DLD1 (cell line): ENCODE results near the gene CACNB3.
"Not testable (repeated sequence)": the region's sequence is repeated elsewhere in the genome, so short reads cannot be mapped to it uniquely, and the experiment has no call there.

Source experiments
- in situ Hi-C: cut with HindIII; loops from 2 replicates; pipeline ENCODE4 v1.10.0; 2017; ENCODE audit warnings: low sequenced_read_pairs

Gene CACNB3

DNA sequence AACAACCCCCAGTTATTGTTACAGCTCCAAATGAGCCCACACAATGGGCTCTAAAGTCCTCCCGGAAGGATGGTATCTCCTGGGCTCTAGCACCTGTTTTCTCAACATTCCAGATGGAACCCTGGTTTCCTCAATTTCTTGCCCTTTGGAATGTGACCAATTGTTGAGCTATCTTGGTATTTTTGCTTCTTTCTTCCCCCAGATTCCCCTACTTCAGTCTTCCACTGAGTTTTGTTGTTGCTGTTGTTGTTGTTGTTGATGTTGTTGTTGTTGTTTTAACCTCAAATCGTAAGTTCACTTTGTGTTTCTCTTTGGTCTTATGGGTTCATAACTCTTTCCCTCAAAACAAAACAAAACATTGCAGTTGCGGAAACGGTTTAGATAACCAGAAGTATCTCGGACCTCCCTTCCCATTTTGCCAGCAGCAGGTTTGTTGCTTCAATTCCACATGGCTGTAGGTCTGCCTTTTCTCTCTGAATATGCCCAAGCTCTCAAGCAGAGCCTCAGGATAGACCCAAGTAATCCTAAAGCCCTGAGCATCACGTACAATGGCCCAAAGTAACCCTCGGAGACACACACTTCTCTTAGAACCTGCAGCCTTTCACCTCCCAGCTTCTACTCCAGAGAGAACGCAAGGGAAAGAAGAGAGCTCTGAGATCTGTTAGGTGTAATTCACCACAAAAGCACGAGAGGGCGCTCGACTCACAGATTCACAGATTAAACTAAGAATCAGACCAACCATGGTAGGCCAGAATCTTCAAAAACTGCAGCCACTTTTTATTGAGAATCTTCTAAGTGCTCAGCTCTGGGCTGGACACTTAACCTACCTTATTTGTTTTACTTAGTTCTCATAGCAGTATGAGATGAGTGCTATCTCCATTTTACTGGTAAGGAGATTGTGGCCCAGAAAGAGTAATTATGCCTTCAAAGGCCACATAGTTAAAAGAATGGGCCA, 34.7 kb downstream of the CACNB3 start:
- in situ Hi-C loops = no loop called here

GRCh38 chr12:48854488-48854887, 36.2 kb downstream of the CACNB3 start:
- in situ Hi-C loops = no loop called here

DNA sequence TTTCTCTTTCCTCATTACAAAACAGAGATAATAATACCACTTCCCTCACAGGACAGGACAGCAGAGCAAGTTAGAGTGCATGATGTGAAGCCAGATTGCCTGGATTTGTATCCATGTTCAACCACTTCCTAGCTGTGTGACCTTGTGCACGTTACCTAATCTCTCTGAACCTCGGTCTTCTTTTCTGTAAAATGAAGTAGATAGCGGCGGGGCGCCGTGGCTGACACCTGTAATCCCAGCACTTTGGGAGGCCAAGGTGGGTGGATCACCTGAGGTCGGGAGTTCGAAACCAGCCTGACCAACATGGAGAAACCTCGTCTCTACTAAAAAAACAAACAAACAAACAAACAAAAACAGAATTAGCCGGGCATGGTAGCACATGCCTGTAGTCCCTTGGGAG, 36.6 kb downstream of the CACNB3 start:
- in situ Hi-C loops = not testable (repeated sequence)

GRCh38 chr12:48856379-48856778, 38.1 kb downstream of the CACNB3 start:
- in situ Hi-C loops = no loop called here

GRCh38 chr12:48857278-48857994, 39.1 kb downstream of the CACNB3 start:
- in situ Hi-C loops = no loop called here

DNA sequence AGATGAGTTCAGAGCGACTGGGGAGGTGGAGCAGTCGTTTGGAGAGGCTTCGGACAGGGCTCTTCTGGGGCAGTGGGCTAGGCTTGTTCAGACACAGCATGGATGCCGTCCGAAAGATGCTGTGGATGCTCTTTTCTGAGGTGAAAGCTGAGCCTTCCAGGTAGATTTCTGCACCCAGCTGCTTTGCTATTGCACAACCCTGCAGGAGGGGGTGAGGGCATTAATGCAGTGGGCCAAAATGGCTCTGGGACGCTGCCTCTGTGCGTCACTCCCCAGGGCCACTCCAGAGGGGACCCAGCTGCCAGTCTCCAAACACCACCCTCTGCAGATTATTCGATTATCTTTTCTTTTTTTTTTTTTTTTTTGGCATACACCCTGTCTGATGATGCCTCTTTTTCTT, 39.7 kb downstream of the CACNB3 start:
- in situ Hi-C loops = no loop called here

DNA sequence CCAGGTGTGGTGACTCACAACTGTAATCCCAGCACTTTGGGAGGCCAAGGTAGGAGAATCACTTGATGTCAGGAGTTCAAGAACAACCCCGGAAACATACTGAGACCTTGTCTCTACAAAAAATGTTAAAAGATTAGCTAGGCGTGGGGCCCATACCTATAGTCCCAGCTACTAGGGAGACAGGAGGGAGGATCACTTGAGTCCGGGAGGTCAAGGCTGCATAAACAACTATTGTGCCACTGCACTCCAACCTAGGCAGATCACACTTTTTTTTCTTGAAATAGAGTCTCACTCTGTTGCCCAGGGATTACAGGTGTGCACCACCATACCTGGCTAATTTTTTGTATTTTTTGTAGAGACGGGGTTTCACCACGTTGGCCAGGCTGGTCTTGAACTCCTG, 41.3 kb downstream of the CACNB3 start:
- in situ Hi-C loops = no loop called here

GRCh38 chr12:48860236-48860635, 41.9 kb downstream of the CACNB3 start:
- in situ Hi-C loops = not testable (repeated sequence)

- in situ Hi-C loops = no loop called here
Observed at GRCh38 chr12:48861111-48861510, 42.8 kb downstream of the CACNB3 start.

DNA sequence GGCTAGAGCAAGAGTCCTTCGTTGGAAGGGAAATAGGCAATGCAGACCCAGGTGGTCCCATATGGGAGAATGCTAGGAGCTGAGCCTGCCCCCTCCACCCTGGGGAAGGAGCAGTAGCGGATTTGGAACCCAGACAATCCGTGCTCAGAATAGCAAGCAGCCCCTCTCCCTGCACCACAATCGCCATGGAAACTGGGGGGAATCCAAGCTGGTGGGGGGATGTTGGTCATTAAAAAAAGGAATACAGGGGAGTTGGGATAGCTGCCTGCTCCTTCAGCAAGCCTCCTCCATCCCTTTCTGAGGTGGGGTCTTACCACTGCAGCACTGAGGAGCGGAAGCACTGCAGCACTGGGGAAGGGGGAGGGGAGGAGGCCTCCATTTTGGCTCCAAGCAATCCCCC, 44.5 kb downstream of the CACNB3 start:
- in situ Hi-C loops = no loop called here

- in situ Hi-C loops = no loop called here
Observed at GRCh38 chr12:48863291-48863690, 45.0 kb downstream of the CACNB3 start.

GRCh38 chr12:48865281-48866051, 47.2 kb downstream of the CACNB3 start, which contains the start of gene RND1:
TSS of gene RND1 (minus strand) at chr12:48865870. CDS start at chr12:48865767, 103 bp downstream.
- in situ Hi-C loops = no loop called here

- in situ Hi-C loops = no loop called here
Observed at GRCh38 chr12:48866052-48866711, 47.9 kb downstream of the CACNB3 start.

DNA sequence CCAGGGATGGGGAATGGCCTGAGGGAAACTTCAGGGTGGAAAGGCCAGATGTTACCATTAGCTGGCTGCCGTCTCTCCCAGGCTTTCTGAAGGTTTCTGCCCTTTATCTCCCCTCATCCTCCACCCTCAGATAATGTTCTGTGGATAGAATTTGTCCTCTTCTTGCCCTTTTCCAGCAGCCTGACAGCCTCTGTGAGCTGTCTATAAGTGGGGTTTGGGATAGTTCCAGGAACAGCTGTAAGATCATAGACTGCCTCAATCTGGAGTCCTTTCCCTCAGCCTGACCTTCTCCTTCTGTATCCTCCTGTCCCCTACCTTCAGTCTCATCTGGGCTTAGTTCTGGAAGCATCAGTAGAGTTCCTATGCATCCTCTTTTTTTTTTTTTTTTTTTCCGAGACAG, 50.2 kb downstream of the CACNB3 start:
- in situ Hi-C loops = no loop called here

- in situ Hi-C loops = no loop called here
Observed at GRCh38 chr12:48869191-48869590, 50.9 kb downstream of the CACNB3 start.

- in situ Hi-C loops = no loop called here
Observed at GRCh38 chr12:48873096-48873495, 54.8 kb downstream of the CACNB3 start.

- in situ Hi-C loops = not testable (repeated sequence)
Observed at GRCh38 chr12:48873534-48873933, 55.2 kb downstream of the CACNB3 start.

DNA sequence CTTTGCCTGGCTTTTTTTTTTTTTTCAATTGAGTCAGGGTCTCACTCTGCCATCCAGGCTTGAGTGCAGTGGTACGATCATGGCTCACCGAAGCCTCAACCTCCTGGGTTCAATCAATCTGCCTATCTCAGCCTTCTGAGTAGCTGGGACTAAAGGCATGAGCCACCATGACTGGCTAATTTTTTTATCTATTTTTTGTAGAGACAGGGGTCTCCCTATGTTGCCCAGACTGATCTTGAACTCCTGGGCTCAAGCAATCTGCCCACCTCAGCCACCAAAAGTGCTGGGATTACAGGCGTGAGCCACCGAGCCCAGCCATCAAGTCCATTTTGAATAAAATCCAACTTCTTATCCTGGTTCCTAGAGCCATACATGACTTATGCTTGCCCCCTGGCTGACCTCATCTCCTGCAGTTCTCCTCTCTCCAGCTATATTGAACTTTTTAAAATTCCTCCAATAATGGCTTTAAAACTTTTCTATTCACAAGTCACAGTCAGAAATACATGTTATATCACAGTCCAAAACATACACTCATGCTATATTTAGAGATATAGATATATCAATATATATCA, 57.7 kb downstream of the CACNB3 start:
- in situ Hi-C loops = no loop called here
